KMS-11 (cell line): ENCODE data around the gene MRTFA.
"Not testable (repeated sequence)": the region's sequence is repeated elsewhere in the genome, so short reads cannot be mapped to it uniquely, and the experiment has no call there.

Experiments
- H2AFZ ChIP-seq: fragments of 200-600 bp; sonication (generic); 2 replicates; pipeline ENCODE4 v1.6.1; 2016; ENCODE audit warnings: antibody characterized with exemption, mixed run types, low read depth
- H3K27ac ChIP-seq: fragments of 200-600 bp; sonication (generic); 2 replicates; pipeline ENCODE4 v1.6.1; 2016; ENCODE audit warnings: mild to moderate bottlenecking, mixed run types
- H3K27me3 ChIP-seq: fragments of 200-600 bp; sonication (generic); 2 replicates; pipeline ENCODE4 v1.6.1; 2017; ENCODE audit warnings: mild to moderate bottlenecking, low read depth, mixed run types, moderate library complexity; ENCODE audit not compliant: insufficient read depth
- H3K36me3 ChIP-seq: fragments of 200-600 bp; sonication (generic); 2 replicates; pipeline ENCODE4 v1.6.1; 2017; ENCODE audit warnings: mild to moderate bottlenecking, mixed run types; ENCODE audit not compliant: insufficient read depth
- H3K4me1 ChIP-seq: fragments of 200-600 bp; sonication (generic); 2 replicates; pipeline ENCODE4 v1.6.1; 2016; ENCODE audit warnings: mild to moderate bottlenecking, low read depth, mixed run types; ENCODE audit not compliant: poor library complexity, severe bottlenecking
- H3K4me2 ChIP-seq: fragments of 200-600 bp; sonication (generic); 2 replicates; pipeline ENCODE4 v1.7.0; 2016; ENCODE audit warnings: mild to moderate bottlenecking, mixed run types
- H3K4me3 ChIP-seq: fragments of 200-600 bp; sonication (generic); IDR thresholded peaks from 2 replicates; pipeline ENCODE4 v1.6.1; 2017; ENCODE audit warnings: low read depth, low read length, mixed read lengths; ENCODE audit not compliant: insufficient read depth
- H3K79me2 ChIP-seq: fragments of 200-600 bp; sonication (generic); 2 replicates; pipeline ENCODE4 v1.6.1; 2016; ENCODE audit warnings: low read depth, mixed run types; ENCODE audit not compliant: insufficient read depth
- H3K9ac ChIP-seq: fragments of 200-600 bp; sonication (generic); 2 replicates; pipeline ENCODE4 v1.6.1; 2016; ENCODE audit warnings: mild to moderate bottlenecking, mixed run types
- H4K20me1 ChIP-seq: fragments of 200-600 bp; sonication (generic); 2 replicates; pipeline ENCODE4 v1.6.1; 2016; ENCODE audit warnings: mild to moderate bottlenecking, mixed run types; ENCODE audit not compliant: insufficient read depth
- CTCF ChIP-seq: fragments of 200-600 bp; sonication (generic); conservative IDR thresholded peaks from 2 replicates; pipeline ENCODE4 v1.6.1; 2017; ENCODE audit warnings: low read depth, mild to moderate bottlenecking, antibody characterized with exemption, low read length, moderate library complexity, mixed read lengths

MRTFA gene

GRCh38 chr22:40512426-40513136, 123.9 kb downstream of the MRTFA start:
- H3K79me2 ChIP-seq = no peaks in the 10 kb centered on the region
- H3K4me2 ChIP-seq = no peak overlapping the region
- H3K36me3 ChIP-seq = no peaks in the 10 kb centered on the region
- peaks cover 7% of the 10 kb centered on the region for H3K4me1 ChIP-seq
- no peak overlapping the region for H3K9ac ChIP-seq
- H3K27ac ChIP-seq = no peak overlapping the region
- no peaks in the 10 kb centered on the region for H4K20me1 ChIP-seq
- H2AFZ ChIP-seq = no peak overlapping the region
- no peak overlapping the region for H3K4me3 ChIP-seq
- H3K27me3 ChIP-seq = no peaks in the 10 kb centered on the region
- no peak for TF ChIP-seq CTCF

GRCh38 chr22:40511604-40512003, 124.9 kb downstream of the MRTFA start:
- Histone ChIP-seq H3K27me3 (no peaks in the 10 kb centered on the region), H3K79me2 (no peaks in the 10 kb centered on the region), H4K20me1 (no peaks in the 10 kb centered on the region), H3K4me3 (no peak overlapping the region), H3K4me1 (peaks cover 7% of the 10 kb centered on the region), H3K27ac (no peak overlapping the region), H2AFZ (no peak overlapping the region), H3K9ac (no peak overlapping the region), H3K4me2 (no peak overlapping the region), H3K36me3 (no peaks in the 10 kb centered on the region)
- TF ChIP-seq CTCF = no peak

- Histone ChIP-seq H3K4me1 (peaks cover 7% of the 10 kb centered on the region), H3K36me3 (no peaks in the 10 kb centered on the region), H2AFZ (no peak overlapping the region), H3K9ac (no peak overlapping the region), H3K27ac (no peak overlapping the region), H4K20me1 (no peaks in the 10 kb centered on the region), H3K4me3 (no peak overlapping the region), H3K4me2 (no peak overlapping the region), H3K79me2 (no peaks in the 10 kb centered on the region), H3K27me3 (no peaks in the 10 kb centered on the region)
- TF ChIP-seq CTCF = no peak
These were observed 125.7 kb downstream of the MRTFA start for GRCh38 chr22:40510631-40511364.

- Histone ChIP-seq H3K79me2 (no peaks in the 10 kb centered on the region), H3K27ac (no peak overlapping the region), H3K27me3 (no peaks in the 10 kb centered on the region), H4K20me1 (no peaks in the 10 kb centered on the region), H2AFZ (no peak overlapping the region), H3K9ac (no peak overlapping the region), H3K4me1 (peaks cover 10% of the 10 kb centered on the region), H3K4me2 (no peak overlapping the region), H3K4me3 (no peak overlapping the region), H3K36me3 (no peaks in the 10 kb centered on the region)
- TF ChIP-seq CTCF = no peak
These were observed 127.0 kb downstream of the MRTFA start for GRCh38 chr22:40509401-40510134.

GRCh38 chr22:40508046-40508445, 128.5 kb downstream of the MRTFA start:
- H3K79me2 ChIP-seq, H3K4me2 ChIP-seq, H3K9ac ChIP-seq, H3K36me3 ChIP-seq, H2AFZ ChIP-seq, H4K20me1 ChIP-seq, H3K4me3 ChIP-seq, H3K27me3 ChIP-seq, H3K27ac ChIP-seq: not testable (repeated sequence)
- H3K4me1 ChIP-seq = peaks cover 14% of the 10 kb centered on the region
